GM21737 (cell line): Measurements from ENCODE around the gene PPOX.

ENCODE experiments used
- ATAC-seq: cut with Tn5 transposase; IDR thresholded peaks from one replicate; pipeline ENCODE4 v1.9.1; 2021; ENCODE audit warnings: mild to moderate bottlenecking, moderate library complexity; ENCODE audit not compliant: unreplicated experiment

Gene PPOX

GRCh38 chr1:161219078-161219892 is 53.1 kb downstream of the PPOX start:
- ATAC-seq: no peak

- no peak for ATAC-seq
These were observed 53.8 kb downstream of the PPOX start for GRCh38 chr1:161220002-161220401.
